Tibial nerve (tissue), 4 donors: Measurements from ENCODE around the gene DNAH3.

Source experiments
- EP300 ChIP-seq, 2 donors: sonication (generic); formaldehyde crosslinking; IDR thresholded peaks; one replicate each; pipeline ENCODE4 v1.6.1; 2017; ENCODE audit warnings: antibody characterized with exemption in 2 of 2, mild to moderate bottlenecking in 1 of 2
- POLR2A ChIP-seq, 2 donors: fragments of 450-650 bp; IDR thresholded peaks; one replicate each; pipeline ENCODE4 v1.6.1; 2017; ENCODE audit warnings: antibody characterized with exemption in 2 of 2, mild to moderate bottlenecking in 2 of 2, moderate library complexity in 2 of 2
- TF ChIP-seq, protein P1 (sequence below), 5 experiments: fragments of 200-600 bp in 3 of 5; fragments of 450-650 bp in 2 of 5; sonication (generic) in 3 of 5; IDR thresholded peaks; one replicate each; pipeline ENCODE4 v1.5.1; 2016 to 2019; ENCODE audit warnings: antibody characterized with exemption in 5 of 5, mild to moderate bottlenecking in 3 of 5, moderate library complexity in 2 of 5

GRCh38 chr16:20899477-20900298 lies 251.0 kb downstream of the DNAH3 start:
- TF ChIP-seq, protein P1, sequence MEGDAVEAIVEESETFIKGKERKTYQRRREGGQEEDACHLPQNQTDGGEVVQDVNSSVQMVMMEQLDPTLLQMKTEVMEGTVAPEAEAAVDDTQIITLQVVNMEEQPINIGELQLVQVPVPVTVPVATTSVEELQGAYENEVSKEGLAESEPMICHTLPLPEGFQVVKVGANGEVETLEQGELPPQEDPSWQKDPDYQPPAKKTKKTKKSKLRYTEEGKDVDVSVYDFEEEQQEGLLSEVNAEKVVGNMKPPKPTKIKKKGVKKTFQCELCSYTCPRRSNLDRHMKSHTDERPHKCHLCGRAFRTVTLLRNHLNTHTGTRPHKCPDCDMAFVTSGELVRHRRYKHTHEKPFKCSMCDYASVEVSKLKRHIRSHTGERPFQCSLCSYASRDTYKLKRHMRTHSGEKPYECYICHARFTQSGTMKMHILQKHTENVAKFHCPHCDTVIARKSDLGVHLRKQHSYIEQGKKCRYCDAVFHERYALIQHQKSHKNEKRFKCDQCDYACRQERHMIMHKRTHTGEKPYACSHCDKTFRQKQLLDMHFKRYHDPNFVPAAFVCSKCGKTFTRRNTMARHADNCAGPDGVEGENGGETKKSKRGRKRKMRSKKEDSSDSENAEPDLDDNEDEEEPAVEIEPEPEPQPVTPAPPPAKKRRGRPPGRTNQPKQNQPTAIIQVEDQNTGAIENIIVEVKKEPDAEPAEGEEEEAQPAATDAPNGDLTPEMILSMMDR (IDR thresholded peaks at IDR 0.05), result no peak
- TF ChIP-seq EP300 (IDR thresholded peaks at IDR 0.05), result no peak
- TF ChIP-seq POLR2A (IDR thresholded peaks at IDR 0.05), result peak in 1 of 2 donors; percentile 8
